IPS-20b (cell line): ENCODE results near the gene PRSS56.

Source experiments
- H3K27ac ChIP-seq: one replicate; pipeline ENCODE4 v1.5.1; 2013; ENCODE audit warnings: low read length
- H3K27me3 ChIP-seq: 2 replicates; pipeline ENCODE4 v1.6.1; 2013; ENCODE audit warnings: mild to moderate bottlenecking, low read length, inconsistent platforms; ENCODE audit not compliant: insufficient read depth
- H3K36me3 ChIP-seq: 2 replicates; pipeline ENCODE4 v1.6.1; 2013; ENCODE audit warnings: low read depth, mild to moderate bottlenecking, inconsistent platforms, low read length, moderate library complexity; ENCODE audit not compliant: insufficient read depth
- H3K4me1 ChIP-seq: 2 replicates; pipeline ENCODE4 v1.6.1; 2013; ENCODE audit warnings: mild to moderate bottlenecking, control low read depth, inconsistent platforms, low read length, moderate library complexity; ENCODE audit not compliant: insufficient read depth
- H3K4me3 ChIP-seq: 2 replicates; pipeline ENCODE4 v1.5.1; 2013; ENCODE audit warnings: mild to moderate bottlenecking, low read length, inconsistent platforms
- H3K9ac ChIP-seq: 2 replicates; pipeline ENCODE4 v1.6.1; 2013; ENCODE audit warnings: low read depth, mild to moderate bottlenecking, inconsistent platforms, low read length, moderate library complexity
- H3K9me3 ChIP-seq: 2 replicates; pipeline ENCODE4 v1.6.1; 2013; ENCODE audit warnings: mild to moderate bottlenecking, low read depth, low read length, inconsistent platforms; ENCODE audit not compliant: insufficient read depth

The PRSS56 gene

GRCh38 chr2:232523682-232524597 is 3.8 kb downstream of the PRSS56 start:
- Histone ChIP-seq H3K36me3 (no peaks in the 10 kb centered on the region), H3K27ac (no peak overlapping the region), H3K4me1 (no peaks in the 10 kb centered on the region), H3K4me3 (peak overlapping the region; percentile 60), H3K27me3 (peaks cover 76% of the 10 kb centered on the region), H3K9ac (no peak overlapping the region), H3K9me3 (no peaks in the 10 kb centered on the region)

GRCh38 chr2:232524771-232525170 is 4.6 kb downstream of the PRSS56 start:
- H3K9ac ChIP-seq = no peak overlapping the region
- no peak overlapping the region for H3K27ac ChIP-seq
- H3K36me3 ChIP-seq = no peaks in the 10 kb centered on the region
- peaks cover 69% of the 10 kb centered on the region for H3K27me3 ChIP-seq
- H3K4me1 ChIP-seq = no peaks in the 10 kb centered on the region
- no peak overlapping the region for H3K4me3 ChIP-seq
- no peaks in the 10 kb centered on the region for H3K9me3 ChIP-seq

- H3K4me3 ChIP-seq = no peak overlapping the region
- no peaks in the 10 kb centered on the region for H3K36me3 ChIP-seq
- no peaks in the 10 kb centered on the region for H3K4me1 ChIP-seq
- no peak overlapping the region for H3K9ac ChIP-seq
- peaks cover 66% of the 10 kb centered on the region for H3K27me3 ChIP-seq
- no peaks in the 10 kb centered on the region for H3K9me3 ChIP-seq
- no peak overlapping the region for H3K27ac ChIP-seq
These were observed 5.0 kb downstream of the PRSS56 start for GRCh38 chr2:232525199-232525598.

GRCh38 chr2:232525791-232526371 is 5.7 kb downstream of the PRSS56 start, which contains the start of gene CHRND:
Gene CHRND (plus strand): TSS chr2:232526160. CDS start chr2:232526216, 56 bp downstream.
- Histone ChIP-seq H3K27me3 (peaks cover 60% of the 10 kb centered on the region), H3K4me1 (no peaks in the 10 kb centered on the region), H3K36me3 (no peaks in the 10 kb centered on the region), H3K9me3 (no peaks in the 10 kb centered on the region), H3K4me3 (no peak within 1 kb of the TSS), H3K9ac (no peak within 1 kb of the TSS), H3K27ac (no peak within 1 kb of the TSS)

- no peaks in the 10 kb centered on the region for H3K36me3 ChIP-seq
- H3K27me3 ChIP-seq = peaks cover 54% of the 10 kb centered on the region
- H3K4me3 ChIP-seq = no peak overlapping the region
- H3K9ac ChIP-seq = no peak overlapping the region
- H3K4me1 ChIP-seq = no peaks in the 10 kb centered on the region
- H3K9me3 ChIP-seq = no peaks in the 10 kb centered on the region
- no peak overlapping the region for H3K27ac ChIP-seq
These were observed 6.3 kb downstream of the PRSS56 start for GRCh38 chr2:232526372-232526941.

- Histone ChIP-seq H3K9ac (no peak overlapping the region), H3K36me3 (no peaks in the 10 kb centered on the region), H3K4me1 (no peaks in the 10 kb centered on the region), H3K4me3 (no peak overlapping the region), H3K27me3 (peaks cover 38% of the 10 kb centered on the region), H3K27ac (no peak overlapping the region), H3K9me3 (no peaks in the 10 kb centered on the region)
These were observed 7.8 kb downstream of the PRSS56 start for GRCh38 chr2:232527905-232528470.

GRCh38 chr2:232528746-232529460 is 8.7 kb downstream of the PRSS56 start:
- Histone ChIP-seq H3K9me3 (no peaks in the 10 kb centered on the region), H3K4me3 (no peak overlapping the region), H3K36me3 (no peaks in the 10 kb centered on the region), H3K27ac (no peak overlapping the region), H3K4me1 (no peaks in the 10 kb centered on the region), H3K27me3 (peaks cover 29% of the 10 kb centered on the region), H3K9ac (no peak overlapping the region)

- Histone ChIP-seq H3K9ac (no peak overlapping the region), H3K27ac (no peak overlapping the region), H3K4me3 (no peak overlapping the region), H3K27me3 (peaks cover 19% of the 10 kb centered on the region), H3K36me3 (no peaks in the 10 kb centered on the region), H3K4me1 (no peaks in the 10 kb centered on the region), H3K9me3 (no peaks in the 10 kb centered on the region)
These were observed 9.8 kb downstream of the PRSS56 start for GRCh38 chr2:232529806-232530547.

GRCh38 chr2:232530626-232531260 is 10.6 kb downstream of the PRSS56 start:
- Histone ChIP-seq H3K4me3 (no peak overlapping the region), H3K9me3 (no peaks in the 10 kb centered on the region), H3K27ac (no peak overlapping the region), H3K36me3 (no peaks in the 10 kb centered on the region), H3K4me1 (no peaks in the 10 kb centered on the region), H3K27me3 (peaks cover 16% of the 10 kb centered on the region; the same call in 1 of the 2 replicates), H3K9ac (no peak overlapping the region)

- no peak overlapping the region for H3K4me3 ChIP-seq
- no peaks in the 10 kb centered on the region for H3K4me1 ChIP-seq
- no peaks in the 10 kb centered on the region for H3K36me3 ChIP-seq
These were observed 12.2 kb downstream of the PRSS56 start for GRCh38 chr2:232532419-232532818.

More at GRCh38 chr2:232532419-232532818, 12.2 kb downstream of the PRSS56 start:
- H3K27ac ChIP-seq = no peak overlapping the region
- H3K27me3 ChIP-seq = peaks cover 16% of the 10 kb centered on the region; the same call in 1 of the 2 replicates
- H3K9me3 ChIP-seq = no peaks in the 10 kb centered on the region; the same call in 1 of the 2 replicates
- H3K9ac ChIP-seq = no peak overlapping the region
